ENCODE measurements around the gene SNRPA. TPM values are rescaled to one million over a fixed set of nuclear protein-coding genes. Genes with fewer than 3 reads are reported as not detected.

SNRPA gene
- total and polyA plus RNA-seq, 2 of the 4 experiments (the other 2 are of a cell fraction): 30.3 to 81.3 TPM

- no peaks in the 10 kb centered on the region for H4K20me1 ChIP-seq (ENCODE audit: insufficient read depth, low read length)
- H3K79me1 ChIP-seq (ENCODE audit: low read depth in 1 of 2, low read length in 2 of 2): peaks cover 0 to 4% of the 10 kb centered on the region in 2 experiments; a peak in 1 of 4 replicates
- H3K36me3 ChIP-seq (ENCODE audit: control insufficient read depth, insufficient read depth, low read length): peaks cover 10% of the 10 kb centered on the region
- H3K9me1 ChIP-seq (ENCODE audit: insufficient read depth, low read length): peaks cover 7% of the 10 kb centered on the region; the same call in 1 of the 2 replicates
- no peak overlapping the region for H2BK120ac ChIP-seq (ENCODE audit: low read depth, low read length)
- no peak overlapping the region for H4K8ac ChIP-seq (ENCODE audit: low read depth in 2 of 2, low read length in 2 of 2)
- ChIA-PET POLR2A (ENCODE audit: unreplicated experiment) (no interaction called here), CTCF (interaction anchor here (1.3 kb wide), 1 partner anchor 64 kb away, joined by 3 read pairs; no protein-coding TSS in a partner anchor)
- no peak overlapping the region for H3K18ac ChIP-seq (ENCODE audit: low read depth, low read length)
- H3K4me3 ChIP-seq (ENCODE audit: insufficient read depth, low read depth, low read length): no peak overlapping the region
- H2BK15ac ChIP-seq (ENCODE audit: low read depth, low read length): no peak overlapping the region
- H3K4me2 ChIP-seq (ENCODE audit: low read depth, low read length): no peak overlapping the region
- no peak overlapping the region for H3K27ac ChIP-seq (ENCODE audit: insufficient read depth, low read length)
- dilution Hi-C loops (cut with HindIII; ENCODE audit: low sequenced_read_pairs, unreplicated experiment) (no loop called here), in situ Hi-C loops (cut with MboI; ENCODE audit: low sequenced_read_pairs) (no loop called here), intact Hi-C loops (cut with micrococcal nuclease) (no loop called here)
- no peak overlapping the region for H2AFZ ChIP-seq (replicated peaks; ENCODE audit: low read length, poor library complexity)
- WGBS, 2 experiments (ENCODE audit: extremely low coverage in 2 of 2, insufficient read length in 1 of 2): 92% methylated on average over 5 of the region's 12 CpGs; no CpG with 5 or more reads in 1 of the 2 experiments
- no peak overlapping the region for H3K14ac ChIP-seq (replicated peaks; ENCODE audit: low read depth, low read length)
- DNase-seq (no peak), ATAC-seq (ENCODE audit: low read depth) (no peak)
- H2AK5ac ChIP-seq (ENCODE audit: low read depth, low read length): no peak overlapping the region
- H3K27me3 ChIP-seq (ENCODE audit: control insufficient read depth, insufficient read depth, low read length): no peaks in the 10 kb centered on the region
- no peak overlapping the region for H2BK5ac ChIP-seq (ENCODE audit: low read depth, low read length, poor library complexity, severe bottlenecking)
- no peak overlapping the region for H3K4ac ChIP-seq (ENCODE audit: low read depth, low read length)
- H3K56ac ChIP-seq (ENCODE audit: extremely low read depth, insufficient read depth, low read length): no peak overlapping the region
- no peak for TF ChIP-seq MAFK (IDR thresholded peaks at IDR 0.05; ENCODE audit: low read depth, low read length)
- TF ChIP-seq CTCF (conservative IDR thresholded peaks at IDR 0.05; ENCODE audit: low read depth, low read length): no peak
- no peak for TF ChIP-seq RAD21 (IDR thresholded peaks at IDR 0.05; ENCODE audit: low read length)
- no peak for TF ChIP-seq RFX5 (IDR thresholded peaks at IDR 0.05; ENCODE audit: low read depth, low read length)
- no peak for TF ChIP-seq MAZ (IDR thresholded peaks at IDR 0.05; ENCODE audit: borderline replicate concordance, low read depth, low read length)
- no peak for TF ChIP-seq POLR2A (IDR thresholded peaks at IDR 0.05; ENCODE audit: low read depth, low read length)
- TF ChIP-seq BHLHE40 (IDR thresholded peaks at IDR 0.05; ENCODE audit: low read depth, low read length): no peak
- no peak for TF ChIP-seq FOS (IDR thresholded peaks at IDR 0.05; ENCODE audit: low read depth, low read length)
- no peak for TF ChIP-seq ELK1 (IDR thresholded peaks at IDR 0.05; ENCODE audit: borderline replicate concordance, low read depth, low read length)
- TF ChIP-seq USF2 (IDR thresholded peaks at IDR 0.05; ENCODE audit: low read depth, low read length): no peak
- TF ChIP-seq RCOR1 (IDR thresholded peaks at IDR 0.05; ENCODE audit: insufficient replicate concordance, low read length): no peak
- TF ChIP-seq CEBPB (IDR thresholded peaks at IDR 0.05; ENCODE audit: low read depth, low read length): no peak
- no peak for TF ChIP-seq MXI1 (IDR thresholded peaks at IDR 0.05; ENCODE audit: borderline replicate concordance, low read depth, low read length)
- no peak for TF ChIP-seq CHD1 (IDR thresholded peaks at IDR 0.05; ENCODE audit: low read depth, low read length)
- no peak overlapping the region for H4K5ac ChIP-seq (ENCODE audit: low read depth, low read length)
- H2BK20ac ChIP-seq (ENCODE audit: low read depth, low read length): no peak overlapping the region
- BruUV-seq (replicated peaks): no TSS peak
- H3K23ac ChIP-seq (ENCODE audit: low read depth, low read length): no peak overlapping the region
- no peaks in the 10 kb centered on the region for H3K9me3 ChIP-seq (ENCODE audit: control insufficient read depth, insufficient read depth, low read length)
- peaks cover 10% of the 10 kb centered on the region for H3K4me1 ChIP-seq (ENCODE audit: control insufficient read depth, insufficient read depth, low read length)
- H3K9ac ChIP-seq (ENCODE audit: low read depth, low read length): no peak overlapping the region
- H4K91ac ChIP-seq (ENCODE audit: insufficient read depth, low read depth, low read length): no peak overlapping the region
- peak overlapping the region; percentile 55 for H2AK9ac ChIP-seq (replicated peaks; ENCODE audit: low read depth, low read length, poor library complexity)
These were observed 8.1 kb upstream of the SNRPA start for GRCh38 chr19:40742886-40743285.
